Keratinocyte (primary cell): Measurements from ENCODE around the gene RNU5D-1. TPM values are rescaled to one million over a fixed set of nuclear protein-coding genes. Genes with fewer than 3 reads are reported as not detected.

Experiments
- DNase-seq: peaks from one replicate; pipeline ENCODE4 v3.0.0-alpha.2; 2011; ENCODE audit warnings: low read depth, missing footprints, low spot score
- FAIRE-seq: peaks from 2 replicates; lab custom pipeline; 2011; peaks lifted over from hg19 to GRCh38; lab: Jason Lieb, UNC
- H2AFZ ChIP-seq: 2 replicates; pipeline ENCODE4 v1.6.0; 2012; ENCODE audit warnings: low read length, control low read depth, inconsistent platforms; ENCODE audit not compliant: control insufficient read depth
- H3K27ac ChIP-seq: 2 replicates; pipeline ENCODE4 v1.5.1; 2011; ENCODE audit warnings: low read length; ENCODE audit not compliant: control insufficient read depth, insufficient read depth
- H3K27me3 ChIP-seq: 3 replicates; pipeline ENCODE4 v1.6.0; 2011; ENCODE audit warnings: low read length; ENCODE audit not compliant: control insufficient read depth, insufficient read depth; ENCODE audit errors: extremely low read depth
- H3K36me3 ChIP-seq, 2 experiments: 2 replicates in 1 of 2; 3 replicates in 1 of 2; pipeline ENCODE4 v1.5.1; 2011; ENCODE audit warnings: low read length in 2 of 2, mild to moderate bottlenecking in 1 of 2; ENCODE audit not compliant: control insufficient read depth in 2 of 2, insufficient read depth in 2 of 2; ENCODE audit errors: extremely low read depth in 1 of 2
- H3K4me1 ChIP-seq: 3 replicates; pipeline ENCODE4 v1.5.1; 2011; ENCODE audit warnings: low read length; ENCODE audit not compliant: control insufficient read depth, insufficient read depth; ENCODE audit errors: extremely low read depth
- H3K4me2 ChIP-seq: 3 replicates; pipeline ENCODE4 v1.6.0; 2011; ENCODE audit warnings: low read depth, low read length; ENCODE audit not compliant: control insufficient read depth, insufficient read depth; ENCODE audit errors: extremely low read depth
- H3K4me3 ChIP-seq, 3 experiments: fragments of 200-600 bp in 1 of 3; sonication (generic) in 1 of 3; 2 replicates in 2 of 3; 3 replicates in 1 of 3; pipeline ENCODE4 v1.5.1; 2011 to 2016; ENCODE audit warnings: low read length in 3 of 3, mild to moderate bottlenecking in 3 of 3, control low read depth in 2 of 3, inconsistent platforms in 1 of 3, low read depth in 1 of 3, mixed read lengths in 1 of 3, mixed run types in 1 of 3, moderate library complexity in 1 of 3; ENCODE audit not compliant: control insufficient read depth in 2 of 3, insufficient read depth in 2 of 3; ENCODE audit errors: extremely low read depth in 1 of 3
- H3K79me2 ChIP-seq: 2 replicates; pipeline ENCODE4 v1.6.0; 2012; ENCODE audit warnings: low read length; ENCODE audit not compliant: control insufficient read depth, insufficient read depth
- H3K9ac ChIP-seq: 3 replicates; pipeline ENCODE4 v1.6.0; 2011; ENCODE audit warnings: low read length; ENCODE audit not compliant: control insufficient read depth, insufficient read depth; ENCODE audit errors: extremely low read depth
- H3K9me1 ChIP-seq: 3 replicates; pipeline ENCODE4 v1.6.0; 2011; ENCODE audit warnings: low read length; ENCODE audit not compliant: control insufficient read depth, insufficient read depth; ENCODE audit errors: extremely low read depth
- H3K9me3 ChIP-seq: 2 replicates; pipeline ENCODE4 v1.5.1; 2012; ENCODE audit warnings: low read depth, low read length; ENCODE audit not compliant: control insufficient read depth
- H4K20me1 ChIP-seq: 3 replicates; pipeline ENCODE4 v1.6.0; 2011; ENCODE audit warnings: low read length; ENCODE audit not compliant: control insufficient read depth, insufficient read depth; ENCODE audit errors: extremely low read depth
- CTCF ChIP-seq, 3 experiments: IDR thresholded peaks in 1 of 3; conservative IDR thresholded peaks in 1 of 3; optimal IDR thresholded peaks in 1 of 3; 2 replicates in 2 of 3; 3 replicates in 1 of 3; pipeline versions ENCODE3 to v1.5.1; 2011; ENCODE audit warnings: low read length in 3 of 3, mild to moderate bottlenecking in 3 of 3, moderate library complexity in 2 of 3, control low read depth in 1 of 3, inconsistent platforms in 1 of 3; ENCODE audit not compliant: insufficient read depth in 2 of 3; ENCODE audit errors: extremely low read depth in 1 of 3
- EZH2 ChIP-seq: IDR thresholded peaks from one replicate; pipeline ENCODE4 v1.6.1; 2012; ENCODE audit warnings: inconsistent platforms, mild to moderate bottlenecking, low read length, moderate library complexity
- dilution Hi-C: fragments of 300-500 bp; cut with MboI; formaldehyde crosslinking; loops from one replicate; pipeline ENCODE4 v1.7.0; 2020; ENCODE audit warnings: low sequenced_read_pairs; ENCODE audit not compliant: extremely low pct_ligation_motif_present
- polyA plus RNA-seq, 5 experiments: library from polyadenylated mRNA; depleted of rRNA in 3 of 5; stranded (reverse) in 3 of 5; stranded (forward) in 1 of 5; unstranded in 1 of 5; fragments of >200 nt; gene quantifications; 1 replicate in 1 of 5; 2 replicates in 3 of 5; 3 replicates in 1 of 5; pipeline versions ENCODE4 v1.2.1 to v1.2.3, GENCODE V29; 2011 to 2012; ENCODE audit warnings: missing spikeins in 2 of 5, low read depth in 1 of 5, low replicate concordance in 1 of 5

Gene RNU5D-1
- polyA plus RNA-seq, 1 donor (not counting 4 experiments of a cell fraction or from before 2014, with no cell fraction given), result not detected

- no peak overlapping the region for H3K27ac ChIP-seq
- no peaks in the 10 kb centered on the region for H3K36me3 ChIP-seq
- TF ChIP-seq EZH2 (no peak), CTCF (optimal IDR thresholded peaks at IDR 0.05 in 1 of 3, IDR thresholded peaks at IDR 0.05 in 1 of 3, conservative IDR thresholded peaks at IDR 0.05 in 1 of 3; ENCODE audit: extremely low read depth in 1 of 3, insufficient read depth in 2 of 3, low read length in 3 of 3) (no peak)
- dilution Hi-C loops, result no loop called here
- H4K20me1 ChIP-seq, result no peaks in the 10 kb centered on the region
- FAIRE-seq (no peak), DNase-seq (no peak)
- no peaks in the 10 kb centered on the region for H3K27me3 ChIP-seq
- no peaks in the 10 kb centered on the region for H3K9me1 ChIP-seq
- H3K4me2 ChIP-seq, result no peak overlapping the region
- H2AFZ ChIP-seq, result no peak overlapping the region
- H3K9me3 ChIP-seq, result no peaks in the 10 kb centered on the region
- peaks cover 21% of the 10 kb centered on the region for H3K4me1 ChIP-seq
- H3K79me2 ChIP-seq, result no peaks in the 10 kb centered on the region
- no peak overlapping the region for H3K9ac ChIP-seq
- H3K4me3 ChIP-seq, result no peak overlapping the region
Observed at GRCh38 chr1:44705470-44705869, 25.5 kb downstream of the RNU5D-1 start.

GRCh38 chr1:44701141-44701573, 29.8 kb downstream of the RNU5D-1 start:
- no peaks in the 10 kb centered on the region for H4K20me1 ChIP-seq
- no peaks in the 10 kb centered on the region for H3K9me1 ChIP-seq
- no peak overlapping the region for H3K4me2 ChIP-seq
- H3K4me3 ChIP-seq, result no peak overlapping the region
- H2AFZ ChIP-seq, result no peak overlapping the region
- TF ChIP-seq EZH2, result no peak
- no peak for TF ChIP-seq CTCF (optimal IDR thresholded peaks at IDR 0.05 in 1 of 3, IDR thresholded peaks at IDR 0.05 in 1 of 3, conservative IDR thresholded peaks at IDR 0.05 in 1 of 3; ENCODE audit: extremely low read depth in 1 of 3, insufficient read depth in 2 of 3, low read length in 3 of 3)
- peaks cover 7% of the 10 kb centered on the region for H3K27me3 ChIP-seq
- H3K9ac ChIP-seq, result no peak overlapping the region
- DNase-seq (no peak), FAIRE-seq (no peak)
- H3K79me2 ChIP-seq, result no peaks in the 10 kb centered on the region
- H3K27ac ChIP-seq, result no peak overlapping the region
- H3K36me3 ChIP-seq, result no peaks in the 10 kb centered on the region
- H3K9me3 ChIP-seq, result no peaks in the 10 kb centered on the region
- H3K4me1 ChIP-seq, result no peaks in the 10 kb centered on the region
- dilution Hi-C loops, result no loop called here
